OCI-LY7 (cell line): ENCODE data around the gene ASCC1. TPM values are rescaled to one million over a fixed set of nuclear protein-coding genes. Genes with fewer than 3 reads are reported as not detected.
A peak's percentile ranks its signal among the peaks of the same experiment; 100 is the strongest.
"Not testable (repeated sequence)": the region's sequence is repeated elsewhere in the genome, so short reads cannot be mapped to it uniquely, and the experiment has no call there.

Experiments used
- BruUV-seq: library from RNA; stranded (reverse); fragments of 400-500 nt; replicated peaks from 2 replicates; lab custom pipeline; 2021; lab: Mats Ljungman, UMichigan
- CTCF ChIA-PET: fragments of 300-600 bp; sonication (Branson Sonifier 250); formaldehyde crosslinking; loops from one replicate; lab custom pipeline; 2022; ENCODE audit warnings: antibody characterized with exemption; ENCODE audit not compliant: unreplicated experiment; lab: Charles Lee
- POLR2A ChIA-PET: fragments of 300-600 bp; sonication (Branson Sonifier 250); formaldehyde crosslinking; loops from one replicate; lab custom pipeline; 2022; ENCODE audit warnings: antibody characterized with exemption; lab: Charles Lee
- DNase-seq: peaks from one replicate; pipeline ENCODE4 v3.0.0-alpha.2; 2015; ENCODE audit warnings: low spot score
- H2AFZ ChIP-seq: fragments of 200-600 bp; sonication (generic), shearing (Covaris generic); 2 replicates; pipeline ENCODE4 v1.6.1; 2014; ENCODE audit warnings: mild to moderate bottlenecking, antibody characterized with exemption, low read length, moderate library complexity
- H3K27ac ChIP-seq: fragments of 200-600 bp; sonication (generic); 2 replicates; pipeline ENCODE4 v1.5.1; 2014; ENCODE audit warnings: mixed run types, low read depth, mild to moderate bottlenecking, moderate library complexity, low read length, inconsistent platforms; ENCODE audit not compliant: poor library complexity, severe bottlenecking
- H3K36me3 ChIP-seq: fragments of 200-600 bp; sonication (generic); 2 replicates; pipeline ENCODE4 v1.6.1; 2014; ENCODE audit warnings: mild to moderate bottlenecking, antibody characterized with exemption, low read length, moderate library complexity, mixed read lengths; ENCODE audit not compliant: insufficient read depth
- H3K4me1 ChIP-seq: fragments of 200-600 bp; sonication (generic); 2 replicates; pipeline ENCODE4 v1.5.1; 2014; ENCODE audit warnings: mild to moderate bottlenecking, low read length; ENCODE audit not compliant: insufficient read depth, poor library complexity, severe bottlenecking
- H3K4me2 ChIP-seq: fragments of 200-600 bp; sonication (generic); 2 replicates; pipeline ENCODE4 v1.6.1; 2014; ENCODE audit warnings: mild to moderate bottlenecking, low read length
- H3K4me3 ChIP-seq: fragments of 200-600 bp; sonication (generic); 2 replicates; pipeline ENCODE4 v1.5.1; 2014; ENCODE audit warnings: mild to moderate bottlenecking, low read depth, low read length; ENCODE audit not compliant: poor library complexity, severe bottlenecking
- H3K79me2 ChIP-seq: fragments of 200-600 bp; sonication (generic); 2 replicates; pipeline ENCODE4 v1.6.1; 2016; ENCODE audit warnings: low read depth, mild to moderate bottlenecking, low read length, moderate library complexity, mixed read lengths; ENCODE audit not compliant: insufficient read depth
- H3K9me2 ChIP-seq: fragments of 200-600 bp; sonication (generic); 2 replicates; pipeline ENCODE4 v1.6.1; 2016; ENCODE audit warnings: mild to moderate bottlenecking, low read length, mixed read lengths; ENCODE audit not compliant: insufficient read depth
- H3K9me3 ChIP-seq: fragments of 200-600 bp; sonication (generic); 2 replicates; pipeline ENCODE4 v1.6.1; 2014; ENCODE audit warnings: mild to moderate bottlenecking, mixed run types, low read length, mixed read lengths
- H4K20me1 ChIP-seq: fragments of 200-600 bp; sonication (generic); 2 replicates; pipeline ENCODE4 v1.6.1; 2014; ENCODE audit warnings: mild to moderate bottlenecking, antibody characterized with exemption, low read length, moderate library complexity, mixed read lengths; ENCODE audit not compliant: insufficient read depth
- EZH2phosphoT487 ChIP-seq: fragments of 200-600 bp; sonication (generic); IDR thresholded peaks from 2 replicates; pipeline ENCODE4 v1.6.1; 2018; ENCODE audit warnings: low read depth, borderline replicate concordance, mild to moderate bottlenecking, mixed run types, antibody characterized with exemption, low read length, moderate library complexity, mixed read lengths
- intact Hi-C: fragments of 100-400 bp; cut with micrococcal nuclease; formaldehyde crosslinking; loops from one replicate; pipeline ENCODE4 v1.10.0; 2022; ENCODE audit not compliant: unreplicated experiment
- total RNA-seq, 2 experiments: library from RNA; depleted of rRNA in 1 of 2; stranded (reverse); fragments of >200 nt in 1 of 2; shearing (Covaris generic) in 1 of 2; gene quantifications; 2 replicates each; pipeline ENCODE4 v1.2.3, GENCODE V29; 2014 to 2022
- TF ChIP-seq, protein P1 (sequence below): fragments of 200-600 bp; sonication (generic); conservative IDR thresholded peaks from 2 replicates; pipeline ENCODE4 v1.5.1; 2014; ENCODE audit warnings: mild to moderate bottlenecking, antibody characterized with exemption, low read length, moderate library complexity, mixed read lengths

The ASCC1 gene
- total RNA-seq, 2 experiments from 2014 or later = 27.1 to 59.9 TPM

DNA sequence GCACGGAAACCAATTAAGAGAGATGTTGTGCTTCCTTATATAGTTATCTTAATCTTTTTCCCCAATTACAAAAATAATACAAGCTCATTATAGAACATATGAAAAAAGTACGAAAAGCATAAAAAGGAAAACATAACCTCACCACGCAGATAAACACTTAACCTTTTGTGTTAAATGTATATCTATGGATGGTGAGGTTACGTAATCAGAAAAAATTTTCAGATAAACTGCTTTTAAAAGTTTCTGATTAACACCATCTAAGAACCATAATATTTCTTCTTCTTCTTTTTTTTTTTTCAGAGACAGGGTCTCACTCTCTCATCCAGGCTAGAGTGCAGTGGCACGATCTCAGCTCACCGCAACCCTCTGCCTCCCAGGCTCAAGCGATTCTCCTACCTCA lies 78.5 kb downstream of the ASCC1 start:
- Histone ChIP-seq H3K4me2 (no peak overlapping the region), H3K9me3 (no peaks in the 10 kb centered on the region), H3K79me2 (no peaks in the 10 kb centered on the region), H4K20me1 (no peaks in the 10 kb centered on the region), H3K4me1 (peaks cover 10% of the 10 kb centered on the region), H3K27ac (no peak overlapping the region), H3K9me2 (no peaks in the 10 kb centered on the region), H3K36me3 (peaks cover 15% of the 10 kb centered on the region), H2AFZ (no peak overlapping the region), H3K4me3 (no peak overlapping the region)
- intact Hi-C loops = no loop called here
- no peak for DNase-seq
- TF ChIP-seq, protein P1, sequence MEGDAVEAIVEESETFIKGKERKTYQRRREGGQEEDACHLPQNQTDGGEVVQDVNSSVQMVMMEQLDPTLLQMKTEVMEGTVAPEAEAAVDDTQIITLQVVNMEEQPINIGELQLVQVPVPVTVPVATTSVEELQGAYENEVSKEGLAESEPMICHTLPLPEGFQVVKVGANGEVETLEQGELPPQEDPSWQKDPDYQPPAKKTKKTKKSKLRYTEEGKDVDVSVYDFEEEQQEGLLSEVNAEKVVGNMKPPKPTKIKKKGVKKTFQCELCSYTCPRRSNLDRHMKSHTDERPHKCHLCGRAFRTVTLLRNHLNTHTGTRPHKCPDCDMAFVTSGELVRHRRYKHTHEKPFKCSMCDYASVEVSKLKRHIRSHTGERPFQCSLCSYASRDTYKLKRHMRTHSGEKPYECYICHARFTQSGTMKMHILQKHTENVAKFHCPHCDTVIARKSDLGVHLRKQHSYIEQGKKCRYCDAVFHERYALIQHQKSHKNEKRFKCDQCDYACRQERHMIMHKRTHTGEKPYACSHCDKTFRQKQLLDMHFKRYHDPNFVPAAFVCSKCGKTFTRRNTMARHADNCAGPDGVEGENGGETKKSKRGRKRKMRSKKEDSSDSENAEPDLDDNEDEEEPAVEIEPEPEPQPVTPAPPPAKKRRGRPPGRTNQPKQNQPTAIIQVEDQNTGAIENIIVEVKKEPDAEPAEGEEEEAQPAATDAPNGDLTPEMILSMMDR = no peak
- no peak for TF ChIP-seq EZH2phosphoT487
- ChIA-PET CTCF (no interaction called here), POLR2A (interaction anchor here (0.7 kb wide), 1 partner anchor 10 kb away, joined by 4 read pairs; no protein-coding TSS in a partner anchor)
- BruUV-seq = no TSS peak

DNA sequence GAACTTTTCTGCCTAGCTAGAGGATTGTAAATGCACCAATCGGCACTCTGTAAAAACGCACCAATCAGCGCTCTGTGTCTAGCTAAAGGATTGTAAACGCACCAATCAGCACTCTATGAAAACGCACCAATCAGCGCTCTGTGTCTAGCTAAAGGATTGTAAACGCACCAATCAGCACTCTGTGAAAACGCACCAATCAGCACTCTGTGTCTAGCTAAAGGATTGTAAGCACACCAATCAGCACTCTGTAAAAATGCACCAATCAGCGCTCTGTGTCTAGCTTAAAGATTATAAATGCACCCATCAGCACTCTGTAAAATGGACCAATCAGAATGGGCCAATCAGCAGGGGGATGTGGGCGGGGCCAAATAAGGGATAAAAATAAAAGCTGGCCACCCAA lies 79.9 kb downstream of the ASCC1 start:
- BruUV-seq, CTCF ChIA-PET, H2AFZ ChIP-seq, H3K4me3 ChIP-seq, H3K79me2 ChIP-seq, H3K4me2 ChIP-seq, H4K20me1 ChIP-seq, H3K9me2 ChIP-seq, DNase-seq, intact Hi-C loops, H3K9me3 ChIP-seq, H3K27ac ChIP-seq: not testable (repeated sequence)
- POLR2A ChIA-PET = interaction anchor here (1.6 kb wide), 1 partner anchor 11 kb away, joined by 4 read pairs; no protein-coding TSS in a partner anchor
- Histone ChIP-seq H3K4me1 (peaks cover 18% of the 10 kb centered on the region), H3K36me3 (peaks cover 19% of the 10 kb centered on the region)

DNA sequence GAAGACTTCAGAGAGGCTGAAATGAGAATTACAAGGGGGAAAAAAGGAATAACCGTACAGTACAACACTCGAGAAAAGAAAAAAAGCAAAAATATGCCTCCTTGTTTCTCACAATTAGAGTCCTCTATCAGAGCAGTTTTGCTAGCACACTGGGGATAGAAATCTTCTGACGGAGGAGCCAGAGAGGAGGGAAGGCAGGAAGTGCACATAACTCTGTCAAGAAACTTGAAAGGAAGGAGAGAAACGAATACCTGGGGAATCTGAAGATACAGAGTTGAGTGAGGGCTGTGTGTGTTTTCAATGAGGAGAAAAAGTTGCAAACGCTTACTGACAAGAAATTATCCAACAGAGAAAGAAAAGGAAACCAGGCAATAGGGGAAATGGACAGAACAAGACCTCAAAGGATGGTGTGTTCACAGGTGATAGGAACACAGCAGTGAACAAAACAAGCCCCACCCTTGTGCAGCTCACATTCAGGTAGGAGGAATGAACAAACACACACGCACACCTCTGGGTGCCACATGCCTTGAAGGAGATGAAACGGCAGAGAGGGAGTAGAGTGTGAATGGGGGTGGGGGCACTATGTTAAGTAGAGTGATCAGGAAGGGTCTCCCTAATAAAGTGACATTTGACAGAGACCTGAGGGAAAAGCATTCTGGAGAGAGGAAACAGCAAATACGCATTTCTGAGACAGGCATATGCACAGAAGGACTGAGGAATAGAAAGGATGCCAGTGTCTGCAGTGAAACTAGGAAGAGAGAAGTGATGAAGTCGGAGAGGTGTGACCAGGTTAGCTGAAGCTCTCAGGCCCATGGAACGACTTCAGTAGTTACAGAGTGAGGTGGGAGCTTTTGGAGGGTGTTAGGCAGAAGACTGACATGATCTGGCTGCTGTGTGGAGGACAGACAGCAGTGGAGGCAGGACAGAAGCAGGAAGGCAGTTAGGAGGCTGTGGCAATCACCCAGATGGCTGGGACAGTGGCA lies 81.0 kb downstream of the ASCC1 start:
- no peaks in the 10 kb centered on the region for H3K9me2 ChIP-seq
- no peak overlapping the region for H3K4me3 ChIP-seq
- no peaks in the 10 kb centered on the region for H3K9me3 ChIP-seq
- no peaks in the 10 kb centered on the region for H3K79me2 ChIP-seq
- H3K27ac ChIP-seq = no peak overlapping the region
- TF ChIP-seq EZH2phosphoT487 = no peak
- TF ChIP-seq, protein P1 = no peak
- no peak overlapping the region for H2AFZ ChIP-seq
- no peak overlapping the region for H3K4me2 ChIP-seq
- no TSS peak for BruUV-seq
- intact Hi-C loops = no loop called here
- ChIA-PET CTCF (no interaction called here), POLR2A (interaction anchor here (0.7 to 1.6 kb wide), 2 partner anchors 12 to 19 kb away, joined by 3 to 4 read pairs; no protein-coding TSS in a partner anchor)
- H3K36me3 ChIP-seq = peaks cover 19% of the 10 kb centered on the region
- H4K20me1 ChIP-seq = no peaks in the 10 kb centered on the region
- peaks cover 18% of the 10 kb centered on the region for H3K4me1 ChIP-seq
- DNase-seq = peak; percentile 38
